HL-60 (cell line): ENCODE data around the gene SLC30A1.

Experiments used
- CTCF ChIP-seq: IDR thresholded peaks from one replicate; pipeline ENCODE4 v1.5.1; 2011; ENCODE audit warnings: low read length, control low read depth, inconsistent platforms; ENCODE audit not compliant: insufficient read depth
- GABPA ChIP-seq: IDR thresholded peaks from 2 replicates; pipeline ENCODE4 v1.6.1; 2012; ENCODE audit warnings: low read depth

DNA sequence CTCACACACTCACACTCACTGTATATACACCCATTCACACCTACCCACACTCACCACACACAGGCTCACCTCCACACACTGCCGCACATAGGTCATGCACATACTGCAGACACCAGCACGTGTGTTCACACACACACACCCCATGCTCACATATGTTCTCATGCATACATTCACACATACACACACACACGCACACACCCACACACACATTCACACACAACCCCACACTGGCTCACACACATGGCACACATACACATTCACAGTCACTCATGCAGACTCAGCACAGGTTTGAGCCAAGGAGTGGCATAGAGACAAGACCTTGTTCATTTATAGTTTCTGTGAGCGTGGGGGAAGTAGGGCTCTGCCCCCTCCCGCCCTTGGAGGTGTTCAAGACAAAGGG lies 41.1 kb upstream of the SLC30A1 start:
- TF ChIP-seq CTCF (no peak), GABPA (no peak)
